ENCODE results near the gene SEC24A.

- TF ChIP-seq CTCF (conservative IDR thresholded peaks at IDR 0.05; ENCODE audit: low read depth, low read length): no peak
- TF ChIP-seq EZH2 (IDR thresholded peaks at IDR 0.05; ENCODE audit: low read length, unreplicated experiment): no peak
Measured at GRCh38 chr5:134692722-134693121, 44.1 kb downstream of the SEC24A start.
